GM21515 (cell line): ENCODE data around the gene ZCCHC10.
"Not testable (repeated sequence)": the region's sequence is repeated elsewhere in the genome, so short reads cannot be mapped to it uniquely, and the experiment has no call there.

Experiments
- ATAC-seq: cut with Tn5 transposase; IDR thresholded peaks from one replicate; pipeline ENCODE4 v1.9.1; 2021; ENCODE audit not compliant: unreplicated experiment

ZCCHC10 gene

DNA sequence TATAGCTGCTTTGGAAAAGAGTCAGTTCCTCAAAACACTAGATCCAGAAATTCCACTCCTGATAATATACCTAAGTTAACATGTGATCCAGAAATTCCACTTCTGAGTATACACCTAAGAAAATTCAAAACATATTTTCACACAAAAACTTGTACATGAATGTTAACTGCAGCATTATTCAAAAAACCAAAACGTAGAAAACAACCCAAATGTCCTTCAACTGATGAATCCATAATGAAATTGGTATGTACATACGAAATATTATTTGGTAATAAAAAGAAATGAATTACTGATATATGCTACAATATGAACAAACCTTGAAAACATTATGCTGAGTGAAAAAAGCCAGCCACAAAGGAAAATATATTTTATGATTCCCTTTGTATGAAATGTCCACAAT lies 46.4 kb downstream of the ZCCHC10 start:
- no peak for ATAC-seq

DNA sequence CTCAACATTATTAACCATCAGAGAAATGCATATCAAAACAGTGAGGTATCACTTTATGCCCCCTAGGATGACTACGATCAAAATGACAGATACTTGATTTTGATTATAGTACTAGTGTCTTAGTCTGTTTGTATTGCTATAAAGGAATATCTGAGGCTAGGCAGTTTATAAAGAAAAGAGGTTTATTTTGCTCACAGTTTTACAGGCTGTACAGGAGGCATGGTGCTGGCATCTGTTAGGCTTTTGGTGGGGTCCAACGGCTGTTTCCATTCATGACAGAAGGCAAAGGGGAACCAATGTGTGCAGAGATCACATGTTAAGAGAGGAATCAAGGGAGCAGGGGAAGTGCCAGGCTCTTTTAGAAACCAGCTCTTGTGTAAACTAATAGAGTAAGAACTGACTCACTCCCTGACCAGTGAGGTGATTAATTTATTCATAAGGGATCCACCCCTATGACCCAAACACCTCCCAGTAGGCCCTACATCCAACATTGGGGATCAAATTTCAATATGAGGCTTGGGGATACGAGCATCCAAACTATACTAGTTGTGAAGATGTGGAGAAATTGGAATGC lies 46.9 kb downstream of the ZCCHC10 start:
- no peak for ATAC-seq

- no peak for ATAC-seq
Measured at GRCh38 chr5:132976852-132977251, 49.5 kb downstream of the ZCCHC10 start.

- ATAC-seq, result not testable (repeated sequence)
Measured at GRCh38 chr5:132972436-132972828, 53.9 kb downstream of the ZCCHC10 start.

DNA sequence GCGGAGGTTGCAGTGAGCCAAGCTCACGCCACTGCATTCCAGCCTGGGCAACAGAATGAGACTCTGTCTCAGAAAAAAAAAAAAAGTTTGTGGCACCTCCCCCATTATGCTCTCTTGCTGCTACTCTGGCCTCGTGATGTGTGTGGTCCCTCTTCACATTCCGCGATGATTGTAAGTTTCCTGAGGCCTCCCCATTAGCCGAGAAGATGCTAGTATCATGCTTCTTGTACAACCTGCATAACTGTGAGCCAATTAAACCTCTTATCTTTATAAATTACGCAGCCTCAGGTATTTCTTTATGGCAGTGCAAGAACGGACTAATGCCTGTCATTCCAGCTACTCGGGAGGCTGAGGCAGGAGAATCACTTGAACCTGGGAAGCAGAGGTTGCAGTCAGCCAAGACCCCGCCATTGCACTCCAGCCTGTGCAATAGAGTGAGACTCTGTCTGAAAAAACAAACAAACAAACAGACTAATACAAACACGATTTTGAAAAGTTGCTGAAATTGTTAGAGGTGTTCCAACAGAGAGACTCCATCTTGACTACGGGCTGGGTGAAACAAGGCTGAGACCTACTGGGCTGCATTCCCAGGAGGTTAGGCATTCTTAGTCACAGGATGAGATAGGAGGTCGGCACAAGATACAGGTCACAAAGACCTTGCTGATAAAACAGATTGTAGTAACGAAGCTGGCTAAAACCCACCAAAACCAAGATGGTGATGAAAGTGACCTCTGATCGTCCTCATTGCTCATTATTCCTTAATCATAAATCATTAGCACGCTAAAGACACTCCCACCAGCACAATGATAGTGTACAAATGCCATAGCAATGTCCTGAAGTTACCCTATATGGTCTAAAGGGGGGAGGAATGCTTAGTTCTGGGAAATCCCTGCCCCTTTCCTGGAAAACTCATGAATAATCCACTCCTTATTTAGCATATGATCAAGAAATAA lies 54.6 kb downstream of the ZCCHC10 start:
- ATAC-seq, result no peak

DNA sequence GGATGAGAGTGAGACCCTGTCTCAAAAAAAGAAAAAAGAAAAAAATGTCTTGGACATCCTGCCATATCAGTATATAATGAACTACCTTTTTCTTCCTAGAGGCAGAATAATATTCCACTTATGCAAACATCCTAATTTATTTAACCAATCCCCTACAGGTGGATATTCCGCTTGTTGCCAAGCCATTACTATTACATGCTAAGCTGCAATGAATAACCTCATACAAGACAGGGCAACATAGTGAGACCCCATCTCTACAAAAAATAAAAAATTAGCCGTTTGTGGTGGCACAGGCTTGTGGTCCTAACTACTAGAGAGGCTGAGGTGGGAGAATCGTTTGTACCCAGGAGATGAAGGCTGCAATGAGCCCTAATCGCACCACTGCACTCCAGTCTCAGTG lies 61.2 kb downstream of the ZCCHC10 start:
- no peak for ATAC-seq

DNA sequence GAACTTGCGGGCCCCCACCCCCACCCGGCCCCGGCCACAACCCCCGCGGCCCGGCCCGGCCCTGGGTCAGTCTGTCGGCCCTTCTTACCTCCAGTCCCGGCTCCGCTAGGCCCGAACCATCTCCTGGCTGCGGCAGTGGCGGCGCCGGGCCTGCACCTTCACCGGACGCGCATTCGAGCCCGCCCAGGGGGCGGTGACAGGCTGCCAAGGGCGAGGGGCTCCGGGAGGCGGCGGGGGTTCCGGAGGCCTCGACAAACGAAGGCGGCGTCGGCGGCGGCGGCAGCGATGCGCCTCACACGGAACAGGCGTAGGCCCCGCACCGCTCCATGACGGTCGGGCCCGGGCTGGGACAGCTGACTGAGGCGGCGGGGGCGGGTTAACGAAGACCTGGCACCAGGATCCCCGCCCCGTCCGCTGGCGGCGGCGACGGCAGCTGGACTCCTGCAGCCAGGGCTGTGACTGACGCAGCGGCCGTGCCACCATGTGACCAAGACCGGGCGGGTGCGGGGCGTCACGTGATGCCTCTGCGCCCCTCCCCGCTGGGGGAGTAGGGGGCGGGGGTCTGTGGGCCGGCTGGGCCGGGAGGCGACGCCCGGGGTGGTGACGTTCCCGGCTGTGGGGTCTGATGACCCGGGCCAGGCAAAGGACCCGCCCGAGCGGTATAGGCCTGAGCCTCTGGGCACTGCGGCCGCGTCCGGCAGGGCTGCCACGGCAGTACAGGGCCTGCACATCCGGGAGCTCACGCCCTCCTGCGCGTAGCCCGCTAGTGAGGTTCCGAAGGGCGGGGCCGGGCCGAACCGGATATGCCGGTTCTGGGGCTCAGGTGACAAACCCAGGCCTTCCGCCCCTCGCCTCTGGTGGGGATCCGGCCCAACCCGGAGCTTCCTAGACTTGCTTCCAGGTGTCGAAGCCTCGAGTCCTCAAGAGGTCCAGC lies 62.9 kb downstream of the ZCCHC10 start, which contains the start of gene AFF4:
AFF4 (minus strand) TSS at position 464 of the 934 bp plus-strand sequence. CDS start 26,445 bp downstream, outside the sequence.
- peak; percentile 95 for ATAC-seq

- no peak for ATAC-seq
Measured at GRCh38 chr5:132962429-132963021, 63.8 kb downstream of the ZCCHC10 start.

DNA sequence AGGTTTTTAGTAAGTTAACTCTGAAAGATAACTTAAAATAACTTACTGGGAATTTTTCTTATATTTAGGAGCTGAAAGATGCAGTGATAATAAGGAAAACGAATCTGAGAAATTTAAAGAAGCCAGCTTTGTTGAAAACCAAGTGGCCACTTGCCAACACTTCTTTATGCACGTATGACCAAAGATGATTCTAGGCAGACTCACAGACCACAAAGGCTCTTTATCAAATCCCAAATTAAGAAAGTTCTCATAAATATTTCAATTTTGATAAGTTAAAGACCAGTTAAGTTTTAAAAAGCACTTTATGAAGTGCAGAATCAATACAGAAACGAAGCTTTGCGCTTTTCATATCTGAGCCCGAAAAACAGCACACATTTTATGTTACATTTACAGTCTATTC lies 64.5 kb downstream of the ZCCHC10 start:
- no peak for ATAC-seq

GRCh38 chr5:132961123-132961815 lies 65.1 kb downstream of the ZCCHC10 start:
- ATAC-seq, result not testable (repeated sequence)

DNA sequence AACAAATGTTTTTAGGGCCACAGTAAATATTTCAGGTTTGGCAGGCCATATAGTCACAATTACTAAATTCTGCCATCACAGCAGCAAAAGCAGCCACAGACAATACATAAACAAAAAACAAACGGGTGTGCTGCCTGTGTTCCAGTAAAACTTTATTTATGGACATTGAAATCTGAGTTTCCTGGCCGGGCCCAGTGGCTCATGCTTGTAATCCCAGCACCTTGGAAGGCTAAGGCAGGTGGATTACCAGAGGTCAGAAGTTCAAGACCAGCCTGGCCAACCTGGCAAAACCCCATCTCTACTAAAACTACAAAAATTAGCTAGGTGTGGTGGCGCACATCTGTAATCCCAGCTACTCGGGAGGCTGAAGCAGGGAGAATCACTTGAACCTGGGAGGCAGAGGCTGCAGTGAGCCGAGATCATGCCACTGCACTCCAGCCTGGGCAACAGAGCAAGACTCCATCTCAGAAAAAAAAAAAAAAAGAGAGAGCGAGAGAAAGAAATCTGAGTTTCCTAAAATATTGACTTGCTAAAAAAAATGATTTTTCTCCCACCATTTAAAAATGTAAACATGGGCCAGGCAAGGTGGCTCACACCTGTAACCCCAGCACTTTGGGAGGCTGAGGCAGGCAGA lies 70.1 kb downstream of the ZCCHC10 start:
- ATAC-seq, result not testable (repeated sequence)

DNA sequence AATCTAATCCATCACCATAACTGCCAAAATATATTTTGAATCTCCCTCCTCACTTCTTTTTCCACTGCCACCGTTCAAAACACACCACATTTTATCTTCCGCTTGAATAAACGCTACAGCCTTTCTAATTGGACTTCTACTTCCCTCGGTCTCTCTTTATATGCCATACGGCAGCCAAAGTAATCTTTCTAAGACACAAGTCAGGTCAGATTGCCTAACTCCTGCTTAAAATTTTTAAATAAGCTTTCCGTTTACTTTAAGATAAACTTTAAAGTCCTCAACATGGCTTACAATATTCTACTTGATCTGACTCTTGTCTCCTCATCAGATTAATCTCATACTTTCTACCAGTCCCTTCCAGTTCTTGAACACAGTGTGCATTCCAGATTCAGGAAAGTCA lies 72.6 kb downstream of the ZCCHC10 start:
- no peak for ATAC-seq

GRCh38 chr5:132952829-132953228 lies 73.5 kb downstream of the ZCCHC10 start:
- ATAC-seq, result no peak

DNA sequence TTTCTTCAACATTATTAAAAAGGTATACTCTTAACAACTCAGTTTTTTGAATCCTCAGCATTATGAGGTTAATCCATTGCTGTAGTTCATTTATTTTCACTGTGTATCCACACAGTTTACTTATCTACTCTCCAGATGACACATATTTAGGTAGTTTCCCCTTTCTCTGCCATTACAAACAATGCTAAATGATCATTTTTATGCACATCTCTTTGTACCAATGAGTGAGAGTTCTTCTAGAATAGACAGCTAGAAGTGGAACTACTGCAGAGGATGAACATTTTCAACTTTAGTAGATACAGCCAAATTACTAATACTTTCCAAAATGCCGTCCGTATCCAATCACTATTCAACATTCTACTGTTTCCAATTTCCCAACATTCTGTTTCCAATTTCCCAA lies 74.5 kb downstream of the ZCCHC10 start:
- no peak for ATAC-seq

- ATAC-seq, result no peak
Measured at GRCh38 chr5:132949136-132949535, 77.2 kb downstream of the ZCCHC10 start.

- no peak for ATAC-seq
Measured at GRCh38 chr5:132947671-132948070, 78.7 kb downstream of the ZCCHC10 start.
